ENCODE measurements around the gene C2orf92.

The C2orf92 gene

GRCh38 chr2:97747285-97747684, 77.8 kb downstream of the C2orf92 start:
- H3K9me3 ChIP-seq (ENCODE audit: control insufficient read depth, low read depth, low read length) = no peaks in the 10 kb centered on the region
- no peak overlapping the region for H3K4me3 ChIP-seq (ENCODE audit: low read length)
- no peaks in the 10 kb centered on the region for H3K27me3 ChIP-seq (ENCODE audit: control insufficient read depth, insufficient read depth, low read length)
- H3K9ac ChIP-seq (ENCODE audit: low read length) = no peak overlapping the region
- H3K36me3 ChIP-seq (ENCODE audit: control insufficient read depth, low read depth, low read length) = no peaks in the 10 kb centered on the region
- H3K4me1 ChIP-seq (ENCODE audit: control insufficient read depth, low read depth, low read length) = peaks cover 5% of the 10 kb centered on the region
- H3K27ac ChIP-seq (ENCODE audit: low read length) = no peak overlapping the region

GRCh38 chr2:97747716-97748115, 78.2 kb downstream of the C2orf92 start:
- Histone ChIP-seq H3K27ac (ENCODE audit: low read length) (no peak overlapping the region), H3K27me3 (ENCODE audit: control insufficient read depth, insufficient read depth, low read length) (no peaks in the 10 kb centered on the region), H3K9ac (ENCODE audit: low read length) (no peak overlapping the region), H3K36me3 (ENCODE audit: control insufficient read depth, low read depth, low read length) (no peaks in the 10 kb centered on the region), H3K4me3 (ENCODE audit: low read length) (no peak overlapping the region), H3K4me1 (ENCODE audit: control insufficient read depth, low read depth, low read length) (peaks cover 10% of the 10 kb centered on the region), H3K9me3 (ENCODE audit: control insufficient read depth, low read depth, low read length) (no peaks in the 10 kb centered on the region)

- peaks cover 11% of the 10 kb centered on the region for H3K4me1 ChIP-seq (ENCODE audit: control insufficient read depth, low read depth, low read length)
- no peaks in the 10 kb centered on the region for H3K36me3 ChIP-seq (ENCODE audit: control insufficient read depth, low read depth, low read length)
- no peaks in the 10 kb centered on the region for H3K9me3 ChIP-seq (ENCODE audit: control insufficient read depth, low read depth, low read length)
- no peaks in the 10 kb centered on the region for H3K27me3 ChIP-seq (ENCODE audit: control insufficient read depth, insufficient read depth, low read length)
- no peak overlapping the region for H3K27ac ChIP-seq (ENCODE audit: low read length)
- H3K4me3 ChIP-seq (ENCODE audit: low read length) = no peak overlapping the region
- H3K9ac ChIP-seq (ENCODE audit: low read length) = no peak overlapping the region
These were observed 80.1 kb downstream of the C2orf92 start for GRCh38 chr2:97749581-97749980.

GRCh38 chr2:97750017-97750416, 80.5 kb downstream of the C2orf92 start:
- Histone ChIP-seq H3K4me1 (ENCODE audit: control insufficient read depth, low read depth, low read length) (peaks cover 11% of the 10 kb centered on the region), H3K9ac (ENCODE audit: low read length) (no peak overlapping the region), H3K4me3 (ENCODE audit: low read length) (no peak overlapping the region), H3K27me3 (ENCODE audit: control insufficient read depth, insufficient read depth, low read length) (no peaks in the 10 kb centered on the region), H3K9me3 (ENCODE audit: control insufficient read depth, low read depth, low read length) (no peaks in the 10 kb centered on the region), H3K27ac (ENCODE audit: low read length) (no peak overlapping the region), H3K36me3 (ENCODE audit: control insufficient read depth, low read depth, low read length) (no peaks in the 10 kb centered on the region)

GRCh38 chr2:97751752-97752151, 82.2 kb downstream of the C2orf92 start:
- H3K9me3 ChIP-seq (ENCODE audit: control insufficient read depth, low read depth, low read length) = no peaks in the 10 kb centered on the region
- peaks cover 11% of the 10 kb centered on the region for H3K4me1 ChIP-seq (ENCODE audit: control insufficient read depth, low read depth, low read length)
- H3K4me3 ChIP-seq (ENCODE audit: low read length) = peak overlapping the region; percentile 4
- H3K27me3 ChIP-seq (ENCODE audit: control insufficient read depth, insufficient read depth, low read length) = no peaks in the 10 kb centered on the region
- no peak overlapping the region for H3K9ac ChIP-seq (ENCODE audit: low read length)
- no peaks in the 10 kb centered on the region for H3K36me3 ChIP-seq (ENCODE audit: control insufficient read depth, low read depth, low read length)
- H3K27ac ChIP-seq (ENCODE audit: low read length) = no peak overlapping the region

Data from iPS-18a (cell line).